ENCODE data around the gene HSPA12B.

DNA sequence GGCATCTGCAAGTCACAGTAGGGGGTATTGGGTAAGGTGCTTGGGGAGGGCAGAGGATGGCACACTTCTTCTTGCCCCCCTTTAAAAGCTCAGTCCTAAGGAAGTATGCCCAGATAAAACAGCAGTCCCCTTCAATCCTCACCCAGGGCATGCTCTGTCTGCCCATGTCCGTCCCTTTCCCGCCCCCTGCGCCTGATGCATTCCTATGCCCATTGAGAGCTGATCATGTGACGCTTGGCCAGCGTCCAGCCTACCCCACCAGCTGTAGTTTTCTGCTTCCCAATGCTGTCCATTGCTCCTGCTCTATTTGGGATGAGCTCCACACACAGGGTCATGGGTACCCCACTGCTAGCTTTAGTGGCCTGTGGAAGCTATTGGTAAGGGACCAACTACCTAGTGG is 28.4 kb upstream of the HSPA12B start:
- TF ChIP-seq EP300 (IDR thresholded peaks at IDR 0.05): no peak
- TF ChIP-seq, protein P1, sequence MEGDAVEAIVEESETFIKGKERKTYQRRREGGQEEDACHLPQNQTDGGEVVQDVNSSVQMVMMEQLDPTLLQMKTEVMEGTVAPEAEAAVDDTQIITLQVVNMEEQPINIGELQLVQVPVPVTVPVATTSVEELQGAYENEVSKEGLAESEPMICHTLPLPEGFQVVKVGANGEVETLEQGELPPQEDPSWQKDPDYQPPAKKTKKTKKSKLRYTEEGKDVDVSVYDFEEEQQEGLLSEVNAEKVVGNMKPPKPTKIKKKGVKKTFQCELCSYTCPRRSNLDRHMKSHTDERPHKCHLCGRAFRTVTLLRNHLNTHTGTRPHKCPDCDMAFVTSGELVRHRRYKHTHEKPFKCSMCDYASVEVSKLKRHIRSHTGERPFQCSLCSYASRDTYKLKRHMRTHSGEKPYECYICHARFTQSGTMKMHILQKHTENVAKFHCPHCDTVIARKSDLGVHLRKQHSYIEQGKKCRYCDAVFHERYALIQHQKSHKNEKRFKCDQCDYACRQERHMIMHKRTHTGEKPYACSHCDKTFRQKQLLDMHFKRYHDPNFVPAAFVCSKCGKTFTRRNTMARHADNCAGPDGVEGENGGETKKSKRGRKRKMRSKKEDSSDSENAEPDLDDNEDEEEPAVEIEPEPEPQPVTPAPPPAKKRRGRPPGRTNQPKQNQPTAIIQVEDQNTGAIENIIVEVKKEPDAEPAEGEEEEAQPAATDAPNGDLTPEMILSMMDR (IDR thresholded peaks at IDR 0.05): no peak

All from upper lobe of left lung (tissue), 4 donors.